ENCODE measurements around the gene NCOA7.

Gene NCOA7

GRCh38 chr6:125821825-125822281 lies 31.1 kb downstream of the NCOA7 start:
- no peak overlapping the region for H3K4me3 ChIP-seq (ENCODE audit: low read length)
- no peak for TF ChIP-seq CTCF (conservative IDR thresholded peaks at IDR 0.05; ENCODE audit: low read length)
- no peak for DNase-seq (ENCODE audit: low read depth)

- H3K4me3 ChIP-seq (ENCODE audit: low read length): no peak overlapping the region
- DNase-seq (ENCODE audit: low read depth): no peak
- TF ChIP-seq CTCF (conservative IDR thresholded peaks at IDR 0.05; ENCODE audit: low read length): no peak
Observed at GRCh38 chr6:125823180-125823579, 32.4 kb downstream of the NCOA7 start.

- DNase-seq (ENCODE audit: low read depth): peak; percentile 56
- no peak overlapping the region for H3K4me3 ChIP-seq (ENCODE audit: low read length)
- no peak for TF ChIP-seq CTCF (conservative IDR thresholded peaks at IDR 0.05; ENCODE audit: low read length)
Observed at GRCh38 chr6:125824946-125825771, 34.4 kb downstream of the NCOA7 start.

GRCh38 chr6:125826695-125827463 lies 36.1 kb downstream of the NCOA7 start:
- no peak for DNase-seq (ENCODE audit: low read depth)
- no peak overlapping the region for H3K4me3 ChIP-seq (ENCODE audit: low read length)
- no peak for TF ChIP-seq CTCF (conservative IDR thresholded peaks at IDR 0.05; ENCODE audit: low read length)

GRCh38 chr6:125827788-125828320 lies 37.1 kb downstream of the NCOA7 start:
- DNase-seq (ENCODE audit: low read depth): no peak
- H3K4me3 ChIP-seq (ENCODE audit: low read length): no peak overlapping the region
- TF ChIP-seq CTCF (conservative IDR thresholded peaks at IDR 0.05; ENCODE audit: low read length): no peak

GRCh38 chr6:125828476-125829039 lies 37.8 kb downstream of the NCOA7 start:
- H3K4me3 ChIP-seq (ENCODE audit: low read length): no peak overlapping the region
- no peak for TF ChIP-seq CTCF (conservative IDR thresholded peaks at IDR 0.05; ENCODE audit: low read length)
- no peak for DNase-seq (ENCODE audit: low read depth)
